HCEC 1CT (cell line): ENCODE results near the gene HDAC9.

ENCODE experiments used
- DNase-seq: peaks from one replicate; pipeline ENCODE4 v3.0.0-alpha.2; 2017

Gene HDAC9

GRCh38 chr7:18607025-18607424, 111.5 kb downstream of the HDAC9 start:
- DNase-seq, result peak; percentile 66

DNA sequence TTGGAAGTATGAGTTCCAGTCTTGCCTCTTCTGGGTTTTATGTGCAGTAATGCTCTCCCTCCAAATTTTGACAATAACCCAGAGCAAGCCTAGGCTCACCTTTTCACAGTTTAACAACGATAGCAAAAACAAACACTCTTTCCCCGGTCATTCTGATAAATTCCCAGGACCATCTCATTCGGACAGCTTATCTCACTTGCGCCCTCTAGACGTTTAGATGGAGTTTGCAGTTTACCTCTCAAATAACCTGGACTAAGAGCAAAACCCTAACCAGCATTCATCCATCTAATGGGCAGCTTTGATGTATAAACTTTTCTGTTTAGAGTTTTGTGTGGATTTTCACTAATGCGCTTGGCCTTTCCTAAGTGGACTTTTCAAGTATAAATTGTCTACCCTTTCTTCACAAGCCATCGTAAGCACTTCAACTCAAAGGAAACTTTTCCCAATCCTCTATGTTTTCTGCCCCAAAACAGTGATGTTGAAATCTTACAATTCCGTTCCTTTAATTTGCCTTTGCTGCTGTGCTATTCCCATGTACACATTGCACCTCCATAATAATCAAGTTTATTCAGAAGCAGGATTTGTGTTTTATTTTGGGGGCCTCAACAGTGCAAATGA, 114.9 kb downstream of the HDAC9 start:
- peak; percentile 19 for DNase-seq

GRCh38 chr7:18614841-18615240, 119.3 kb downstream of the HDAC9 start:
- DNase-seq, result no peak

GRCh38 chr7:18619311-18619710, 123.8 kb downstream of the HDAC9 start:
- no peak for DNase-seq

GRCh38 chr7:18623389-18623788, 127.8 kb downstream of the HDAC9 start:
- no peak for DNase-seq

GRCh38 chr7:18624459-18624858, 128.9 kb downstream of the HDAC9 start:
- no peak for DNase-seq

DNA sequence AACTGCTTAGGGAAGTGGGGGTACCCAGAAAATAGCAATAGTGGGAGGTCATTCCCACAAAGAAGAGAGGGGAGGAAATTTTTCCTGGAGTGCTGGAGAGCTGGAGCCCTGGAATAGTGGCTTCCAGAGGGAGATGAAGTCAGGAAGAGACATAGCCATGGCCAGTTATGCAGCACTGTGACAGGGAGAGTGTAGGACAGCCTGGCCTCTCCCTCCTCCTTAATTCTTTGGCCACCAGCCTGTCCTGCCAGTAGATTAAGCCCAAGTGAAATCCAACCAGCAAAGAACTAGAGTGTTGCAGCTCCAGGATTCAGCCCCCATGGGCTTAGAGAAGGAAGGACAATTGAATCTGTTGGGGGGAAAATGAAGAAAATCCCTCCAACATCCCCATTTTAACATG, 130.5 kb downstream of the HDAC9 start:
- DNase-seq, result no peak

DNA sequence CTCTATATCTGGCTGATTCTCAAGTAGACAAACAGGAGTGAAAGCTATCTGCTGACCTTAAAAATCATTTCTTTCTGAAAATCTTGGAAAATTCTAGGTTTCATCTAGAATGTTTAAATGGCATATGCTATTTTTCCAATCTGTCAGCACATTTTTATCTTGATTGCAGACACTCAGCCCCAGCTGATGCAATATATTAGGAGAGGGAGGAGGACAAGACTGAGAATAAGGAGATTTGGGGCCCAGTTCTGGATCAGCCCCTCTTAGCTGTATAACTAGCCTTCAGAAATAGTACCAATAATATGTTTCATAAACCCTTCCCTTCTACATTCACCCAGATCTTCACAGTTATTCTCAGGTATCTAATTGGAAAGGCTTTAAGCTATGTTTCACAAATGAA, 131.2 kb downstream of the HDAC9 start:
- DNase-seq, result no peak

DNA sequence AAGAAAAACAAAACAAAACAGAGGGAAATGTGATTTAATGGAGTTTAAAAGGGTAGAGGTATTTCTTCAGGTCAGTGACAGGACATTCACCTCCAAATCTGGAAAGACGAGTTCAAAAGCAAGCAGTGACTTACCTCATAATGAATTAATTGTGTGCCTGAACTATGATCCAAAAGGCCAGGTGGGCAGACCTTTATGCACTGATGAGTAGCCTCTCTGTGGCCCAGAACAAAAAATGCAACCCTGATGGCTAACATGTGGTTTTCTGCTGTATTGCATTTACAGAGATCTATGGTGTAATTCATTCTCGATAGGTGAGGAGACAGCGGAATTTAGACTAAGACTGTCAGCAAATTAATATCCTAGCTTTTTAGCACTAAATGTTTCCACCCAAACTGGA, 142.0 kb downstream of the HDAC9 start:
- no peak for DNase-seq

DNA sequence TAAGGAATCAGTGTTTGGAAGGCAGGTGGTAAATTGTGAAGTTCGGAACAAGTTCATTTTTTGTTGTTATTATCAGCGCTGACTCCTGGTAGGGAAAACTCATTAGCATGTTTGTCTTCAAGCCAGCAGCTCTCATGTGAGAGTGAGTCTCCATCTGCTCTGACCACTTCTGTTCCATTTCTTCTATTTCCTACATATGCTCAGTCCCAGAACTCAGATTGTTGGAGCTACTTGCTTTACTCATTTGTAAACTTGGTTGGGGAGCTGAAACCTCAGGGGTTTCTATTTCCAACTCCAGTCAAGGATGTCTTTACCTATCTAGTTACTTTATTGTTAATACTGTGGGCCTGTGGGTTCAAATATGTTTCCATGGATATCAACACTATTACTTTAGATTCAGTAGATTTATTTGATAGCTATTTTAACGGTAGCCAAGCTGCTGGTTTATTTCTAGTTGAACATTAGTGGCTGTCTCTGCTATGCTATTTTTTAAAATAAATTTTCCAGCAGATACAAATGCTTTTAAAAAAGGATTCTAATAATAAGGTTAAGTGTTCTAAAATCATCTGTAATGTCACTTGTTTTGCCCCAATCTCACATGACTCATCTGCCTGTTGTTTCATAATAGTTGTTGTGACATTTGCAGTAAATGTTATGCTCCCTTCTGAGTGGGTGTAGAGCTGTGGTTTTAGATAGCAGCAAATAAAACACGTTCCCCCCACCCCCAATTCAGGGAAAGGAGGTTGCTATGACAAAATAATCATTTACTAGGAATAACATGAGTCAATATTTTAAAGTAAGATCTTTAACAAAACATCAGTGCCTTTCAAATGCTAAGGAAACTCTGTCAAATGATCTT, 143.3 kb downstream of the HDAC9 start:
- peak; percentile 71 for DNase-seq

DNA sequence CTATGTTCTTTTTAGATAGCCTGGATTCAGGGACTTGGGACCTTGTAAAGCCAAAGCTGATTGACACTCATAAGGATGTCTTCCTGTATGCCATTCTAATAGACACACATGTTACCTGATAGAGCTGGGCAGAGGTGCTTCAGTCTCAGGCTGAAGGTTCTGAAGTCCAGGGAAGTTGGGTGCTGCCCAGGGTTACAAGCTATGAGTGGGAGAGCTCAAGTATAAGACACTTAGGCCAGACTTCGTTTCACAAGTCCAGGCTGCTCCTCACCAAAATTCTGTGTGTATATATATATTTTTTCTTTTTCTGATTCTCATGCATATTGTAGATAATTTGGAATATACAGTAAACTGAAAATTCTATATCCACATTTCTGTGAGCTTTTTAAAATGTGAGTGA, 144.2 kb downstream of the HDAC9 start:
- no peak for DNase-seq

- no peak for DNase-seq
Observed at GRCh38 chr7:18644981-18645380, 149.4 kb downstream of the HDAC9 start.

GRCh38 chr7:18647582-18647981, 152.0 kb downstream of the HDAC9 start:
- no peak for DNase-seq

DNA sequence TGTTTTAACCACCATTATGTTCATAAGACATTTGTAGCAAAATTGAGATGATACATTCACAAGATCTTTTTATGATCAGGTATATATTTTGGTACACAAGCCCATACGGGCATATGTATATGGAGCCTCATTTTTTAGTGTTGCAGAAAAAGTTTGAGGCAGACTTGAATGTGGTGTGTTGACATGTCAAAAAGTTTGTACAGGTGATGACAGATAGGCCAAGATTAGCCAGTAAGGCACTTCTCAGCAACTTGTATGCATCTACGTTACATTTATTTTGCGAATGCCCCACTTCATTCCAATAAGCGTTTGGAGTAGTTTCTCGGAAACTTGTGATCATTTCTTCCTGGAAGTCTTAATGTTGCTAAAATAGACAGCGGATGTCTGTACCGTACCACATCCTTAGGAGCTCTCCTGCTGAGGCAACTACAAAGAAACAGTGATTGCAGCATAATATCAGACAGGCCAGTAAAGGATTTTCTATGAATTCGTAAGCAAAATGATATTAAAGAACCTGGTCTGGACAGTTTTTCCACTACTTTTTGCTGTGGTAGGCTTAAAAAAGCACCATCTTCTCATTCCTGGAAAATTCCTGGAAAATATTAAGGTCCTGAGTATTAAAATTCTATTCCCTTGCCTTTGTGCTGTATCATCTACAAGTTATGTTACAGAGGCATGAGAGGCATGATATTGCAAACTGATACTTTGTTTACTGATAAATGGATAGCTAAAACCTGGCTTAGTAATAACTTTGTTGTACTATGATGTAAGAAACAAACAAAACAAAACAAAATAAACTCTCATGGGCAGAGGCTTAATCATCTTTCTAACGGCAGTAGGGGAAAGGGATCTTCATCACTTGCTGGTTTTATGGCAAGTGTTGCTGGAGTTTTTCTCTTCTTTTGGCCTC, 153.6 kb downstream of the HDAC9 start:
- no peak for DNase-seq

DNA sequence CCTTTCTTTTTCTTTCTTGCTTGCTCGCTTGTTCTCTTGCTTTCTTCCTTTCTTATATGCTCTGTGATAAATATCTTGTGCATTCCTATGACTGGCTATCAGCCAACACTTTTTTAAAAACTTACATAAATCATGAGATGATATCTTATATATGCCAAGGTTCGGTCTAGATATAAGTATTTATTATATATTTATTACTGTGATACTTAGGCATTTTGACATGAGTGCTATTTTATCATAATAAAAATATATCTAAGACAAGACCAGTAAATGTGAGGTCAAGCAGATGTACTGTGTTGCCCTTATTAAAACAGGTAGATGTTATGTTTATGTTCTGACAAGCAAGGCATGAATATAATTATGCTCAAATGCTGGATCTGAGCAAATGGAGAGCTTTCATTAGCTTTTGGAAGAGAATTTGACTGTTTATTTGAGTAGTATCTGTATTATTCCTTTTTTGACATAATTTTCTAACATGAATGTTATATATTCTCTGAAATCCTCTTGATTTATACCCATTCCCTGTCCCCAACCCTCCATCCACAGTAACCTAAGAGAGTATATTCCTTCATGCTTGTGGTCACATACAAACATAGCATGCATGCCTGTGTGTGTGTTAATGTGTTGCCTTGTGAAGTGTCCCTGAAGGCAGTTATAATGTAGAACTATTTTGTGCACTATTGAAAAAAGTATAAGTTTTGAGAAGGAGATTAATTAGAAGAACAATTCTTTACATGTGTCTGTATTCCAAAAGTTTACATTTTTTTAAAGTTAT, 158.0 kb downstream of the HDAC9 start:
- DNase-seq, result no peak

GRCh38 chr7:18654709-18655108, 159.2 kb downstream of the HDAC9 start:
- no peak for DNase-seq

GRCh38 chr7:18655506-18655905, 160.0 kb downstream of the HDAC9 start:
- DNase-seq, result no peak

DNA sequence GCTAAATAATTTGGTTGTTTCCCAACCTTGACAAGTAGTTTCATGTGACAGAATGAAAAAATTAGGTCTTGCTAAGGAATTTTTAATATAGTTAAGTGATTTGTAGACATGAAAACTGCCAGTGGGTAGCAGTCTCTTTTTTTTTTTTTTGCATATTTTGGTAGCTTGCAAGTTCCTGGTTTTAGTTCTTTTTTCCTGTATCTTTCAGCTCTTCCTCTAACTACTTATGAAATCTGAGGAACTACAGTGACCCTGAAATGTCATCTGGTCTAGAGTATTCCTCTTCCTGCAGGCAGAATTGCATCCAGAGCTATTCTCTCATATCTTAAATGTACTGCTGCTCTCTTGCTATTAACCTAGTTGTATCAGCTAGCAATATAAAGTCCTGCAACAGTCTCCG, 160.4 kb downstream of the HDAC9 start:
- no peak for DNase-seq

DNA sequence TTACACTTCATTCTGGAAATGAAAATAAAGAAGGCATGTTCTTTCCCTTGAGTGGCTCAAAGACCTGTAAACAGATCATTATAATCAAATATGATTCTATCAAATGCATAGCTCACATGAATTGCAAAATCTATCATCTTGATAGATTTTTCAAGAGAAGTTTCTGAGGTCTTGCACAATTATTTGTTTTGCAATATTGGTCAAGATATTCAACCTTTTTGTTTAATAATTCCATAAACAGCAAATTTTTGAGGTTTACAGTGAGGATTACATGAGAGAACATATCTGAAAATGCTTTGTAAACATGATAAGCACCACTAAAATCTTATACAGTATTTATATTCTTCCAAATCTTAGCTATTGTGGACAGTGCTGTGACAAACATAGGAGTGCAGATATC, 160.8 kb downstream of the HDAC9 start:
- DNase-seq, result peak; percentile 33

DNA sequence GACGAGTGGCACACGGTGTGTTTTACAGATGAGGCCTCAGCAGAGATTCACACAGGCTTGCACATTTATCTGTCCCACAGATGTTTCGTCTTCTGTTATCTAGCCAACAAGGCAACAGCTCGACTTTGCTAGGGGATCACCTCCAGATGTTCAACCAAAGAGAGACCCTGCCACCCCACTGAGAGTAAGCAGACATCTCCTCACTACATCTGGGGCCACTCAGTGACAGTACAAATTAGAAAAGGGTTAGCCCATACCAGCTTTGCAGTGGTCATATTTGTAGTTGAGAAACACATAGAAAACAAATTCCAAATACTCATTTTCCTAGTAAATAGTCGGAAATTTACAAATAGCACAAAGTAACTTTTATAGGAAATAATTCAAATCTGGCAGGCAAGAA, 164.2 kb downstream of the HDAC9 start:
- no peak for DNase-seq

GRCh38 chr7:18663321-18663720, 167.8 kb downstream of the HDAC9 start:
- DNase-seq, result no peak

- peak; percentile 80 for DNase-seq
Observed at GRCh38 chr7:18666107-18666728, 170.7 kb downstream of the HDAC9 start.
